Loucy (cell line): ENCODE measurements around the gene SPTB.

ENCODE experiments used
- H2AFZ ChIP-seq: fragments of 200-600 bp; sonication (generic); 2 replicates; pipeline ENCODE4 v1.6.0; 2016; ENCODE audit warnings: antibody characterized with exemption, mild to moderate bottlenecking, low read length, moderate library complexity
- H3F3A ChIP-seq: fragments of 200-600 bp; 2 replicates; pipeline ENCODE4 v1.6.0; 2016; ENCODE audit warnings: antibody characterized with exemption, low read depth, mild to moderate bottlenecking
- H3K27me3 ChIP-seq: fragments of 200-600 bp; sonication (generic); 2 replicates; pipeline ENCODE4 v1.6.1; 2014; ENCODE audit warnings: low read length, mild to moderate bottlenecking; ENCODE audit not compliant: insufficient read depth, poor library complexity, severe bottlenecking
- H3K36me3 ChIP-seq: fragments of 200-600 bp; sonication (generic); 2 replicates; pipeline ENCODE4 v1.6.1; 2016; ENCODE audit warnings: low read length; ENCODE audit not compliant: insufficient read depth
- H3K4me1 ChIP-seq: fragments of 200-600 bp; sonication (generic); 2 replicates; pipeline ENCODE4 v1.5.1; 2014; ENCODE audit warnings: low read length, mild to moderate bottlenecking; ENCODE audit not compliant: insufficient read depth, poor library complexity, severe bottlenecking
- H3K4me2 ChIP-seq: fragments of 200-600 bp; sonication (generic); 2 replicates; pipeline ENCODE4 v1.6.0; 2014; ENCODE audit warnings: antibody characterized with exemption, low read length, low read depth, mild to moderate bottlenecking; ENCODE audit not compliant: poor library complexity, severe bottlenecking
- H3K4me3 ChIP-seq: fragments of 200-600 bp; sonication (generic); 2 replicates; pipeline ENCODE4 v1.5.1; 2014; ENCODE audit warnings: low read length, mild to moderate bottlenecking, mixed read lengths; ENCODE audit not compliant: poor library complexity, severe bottlenecking
- H3K79me2 ChIP-seq: fragments of 200-600 bp; sonication (generic); 2 replicates; pipeline ENCODE4 v1.6.1; 2014; ENCODE audit warnings: low read length; ENCODE audit not compliant: insufficient read depth
- H3K9ac ChIP-seq: fragments of 200-600 bp; sonication (generic); 2 replicates; pipeline ENCODE4 v1.6.0; 2014; ENCODE audit warnings: mild to moderate bottlenecking, low read depth, low read length, moderate library complexity; ENCODE audit not compliant: poor library complexity, severe bottlenecking
- H3K9me2 ChIP-seq: fragments of 200-600 bp; sonication (generic); replicated peaks from 2 replicates; pipeline ENCODE4 v1.6.1; 2016; ENCODE audit warnings: low read depth, low read length, mixed read lengths
- H3K9me3 ChIP-seq: fragments of 200-600 bp; sonication (generic); 2 replicates; pipeline ENCODE4 v1.6.1; 2014; ENCODE audit warnings: mild to moderate bottlenecking, antibody characterized with exemption, low read length, low read depth; ENCODE audit not compliant: insufficient read depth
- H4K20me1 ChIP-seq: fragments of 200-600 bp; sonication (generic); 2 replicates; pipeline ENCODE4 v1.6.0; 2014; ENCODE audit warnings: antibody characterized with exemption, low read length, mild to moderate bottlenecking; ENCODE audit not compliant: insufficient read depth, poor library complexity, severe bottlenecking
- EZH2phosphoT487 ChIP-seq: fragments of 200-600 bp; IDR thresholded peaks from 2 replicates; pipeline ENCODE4 v1.6.1; 2018; ENCODE audit warnings: antibody characterized with exemption, mild to moderate bottlenecking, moderate library complexity, borderline replicate concordance
- TF ChIP-seq, protein P1 (sequence below): fragments of 200-600 bp; sonication (generic); conservative IDR thresholded peaks from 2 replicates; pipeline ENCODE4 v1.5.1; 2014; ENCODE audit warnings: mild to moderate bottlenecking, antibody characterized with exemption, low read length

The SPTB gene

DNA sequence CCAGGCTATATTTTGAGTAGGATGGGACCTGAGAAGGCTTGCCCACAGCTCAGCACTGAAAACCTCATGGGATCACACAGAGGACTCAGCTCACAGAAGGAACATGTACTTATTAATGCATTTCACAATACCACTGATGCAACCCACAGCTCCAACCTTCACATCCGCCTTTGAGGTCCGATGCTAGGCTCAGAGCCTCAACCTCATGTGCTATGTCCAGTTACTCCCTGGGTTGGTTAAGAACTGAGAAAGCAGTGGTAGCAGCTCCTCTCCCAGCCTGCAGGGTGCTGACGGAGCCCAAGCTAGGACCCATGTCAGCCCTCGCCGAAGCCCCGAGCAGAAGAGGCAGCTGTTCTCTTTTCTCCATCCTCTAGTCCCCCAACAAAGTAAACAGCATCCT is 52.9 kb downstream of the SPTB start:
- H3K27me3 ChIP-seq: no peaks in the 10 kb centered on the region
- H3K4me1 ChIP-seq: peaks cover 12% of the 10 kb centered on the region
- H3K9me3 ChIP-seq: no peaks in the 10 kb centered on the region
- no peaks in the 10 kb centered on the region for H3K9me2 ChIP-seq
- H4K20me1 ChIP-seq: no peaks in the 10 kb centered on the region
- no peaks in the 10 kb centered on the region for H3K36me3 ChIP-seq
- no peak for TF ChIP-seq EZH2phosphoT487
- TF ChIP-seq, protein P1, sequence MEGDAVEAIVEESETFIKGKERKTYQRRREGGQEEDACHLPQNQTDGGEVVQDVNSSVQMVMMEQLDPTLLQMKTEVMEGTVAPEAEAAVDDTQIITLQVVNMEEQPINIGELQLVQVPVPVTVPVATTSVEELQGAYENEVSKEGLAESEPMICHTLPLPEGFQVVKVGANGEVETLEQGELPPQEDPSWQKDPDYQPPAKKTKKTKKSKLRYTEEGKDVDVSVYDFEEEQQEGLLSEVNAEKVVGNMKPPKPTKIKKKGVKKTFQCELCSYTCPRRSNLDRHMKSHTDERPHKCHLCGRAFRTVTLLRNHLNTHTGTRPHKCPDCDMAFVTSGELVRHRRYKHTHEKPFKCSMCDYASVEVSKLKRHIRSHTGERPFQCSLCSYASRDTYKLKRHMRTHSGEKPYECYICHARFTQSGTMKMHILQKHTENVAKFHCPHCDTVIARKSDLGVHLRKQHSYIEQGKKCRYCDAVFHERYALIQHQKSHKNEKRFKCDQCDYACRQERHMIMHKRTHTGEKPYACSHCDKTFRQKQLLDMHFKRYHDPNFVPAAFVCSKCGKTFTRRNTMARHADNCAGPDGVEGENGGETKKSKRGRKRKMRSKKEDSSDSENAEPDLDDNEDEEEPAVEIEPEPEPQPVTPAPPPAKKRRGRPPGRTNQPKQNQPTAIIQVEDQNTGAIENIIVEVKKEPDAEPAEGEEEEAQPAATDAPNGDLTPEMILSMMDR: no peak
- no peaks in the 10 kb centered on the region for H3K79me2 ChIP-seq
- no peak overlapping the region for H2AFZ ChIP-seq
- no peak overlapping the region for H3K9ac ChIP-seq
- H3K4me2 ChIP-seq: no peak overlapping the region
- H3K4me3 ChIP-seq: no peak overlapping the region
- H3F3A ChIP-seq: no peaks in the 10 kb centered on the region

DNA sequence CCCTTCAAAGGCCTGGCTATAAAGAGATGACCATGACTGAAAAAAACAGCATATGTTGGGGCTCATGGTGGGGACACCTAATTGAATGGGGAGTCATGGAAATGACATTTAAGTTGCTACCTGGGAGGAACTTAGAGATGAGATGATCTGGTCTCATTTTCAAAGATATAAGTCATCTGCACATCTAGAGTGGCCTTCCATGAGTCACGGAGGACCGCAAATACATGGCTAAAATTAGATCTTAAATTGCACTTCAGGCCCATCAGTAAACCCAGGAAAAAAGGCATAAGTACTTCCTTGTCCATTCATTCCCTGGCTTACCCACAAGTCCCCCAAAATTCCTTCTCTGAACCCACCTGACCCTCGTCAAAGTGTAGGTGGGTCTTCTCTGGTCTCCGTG is 53.4 kb downstream of the SPTB start:
- no peaks in the 10 kb centered on the region for H4K20me1 ChIP-seq
- H3K9me2 ChIP-seq: no peaks in the 10 kb centered on the region
- no peak overlapping the region for H2AFZ ChIP-seq
- peaks cover 9% of the 10 kb centered on the region for H3K4me1 ChIP-seq
- H3K4me2 ChIP-seq: no peak overlapping the region
- H3K27me3 ChIP-seq: no peaks in the 10 kb centered on the region
- no peaks in the 10 kb centered on the region for H3K36me3 ChIP-seq
- H3K9me3 ChIP-seq: no peaks in the 10 kb centered on the region
- H3K9ac ChIP-seq: no peak overlapping the region
- no peak overlapping the region for H3K4me3 ChIP-seq
- H3F3A ChIP-seq: no peaks in the 10 kb centered on the region
- TF ChIP-seq, protein P1: no peak
- no peak for TF ChIP-seq EZH2phosphoT487
- no peaks in the 10 kb centered on the region for H3K79me2 ChIP-seq

DNA sequence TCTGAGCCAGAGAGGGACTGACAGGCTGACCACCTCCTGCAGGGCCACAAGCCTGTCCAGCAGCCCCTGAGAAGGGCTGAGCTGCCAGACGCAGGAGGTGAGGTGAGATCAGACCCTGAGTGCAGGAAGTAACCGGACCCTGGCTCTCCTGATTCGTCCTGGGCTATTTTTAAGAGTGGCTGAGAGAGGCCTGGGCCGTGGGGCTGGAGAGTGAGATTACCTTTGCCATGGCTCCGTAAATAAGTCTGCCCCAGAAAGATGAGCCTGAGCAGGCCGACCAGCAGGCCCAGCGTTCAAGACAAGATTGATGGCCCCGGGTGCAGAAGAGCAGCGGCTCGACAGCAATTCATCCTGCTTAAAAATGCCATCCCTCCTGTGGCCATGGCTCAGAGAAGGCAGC is 54.2 kb downstream of the SPTB start:
- Histone ChIP-seq H3K9me2 (no peaks in the 10 kb centered on the region), H3K79me2 (no peaks in the 10 kb centered on the region), H3K36me3 (no peaks in the 10 kb centered on the region), H3K9ac (no peak overlapping the region), H3F3A (no peaks in the 10 kb centered on the region), H3K4me2 (no peak overlapping the region), H3K4me3 (no peak overlapping the region), H3K9me3 (no peaks in the 10 kb centered on the region), H3K4me1 (peaks cover 1% of the 10 kb centered on the region), H3K27me3 (no peaks in the 10 kb centered on the region), H4K20me1 (no peaks in the 10 kb centered on the region), H2AFZ (no peak overlapping the region)
- TF ChIP-seq, protein P1: no peak
- TF ChIP-seq EZH2phosphoT487: no peak
